Panc1 (cell line): Measurements from ENCODE around the gene MT1X. TPM values are rescaled to one million over a fixed set of nuclear protein-coding genes. Genes with fewer than 3 reads are reported as not detected.

Source experiments
- ATAC-seq: fragments of 200-7000 bp; cut with Tn5 transposase; 2 replicates; pipeline ENCODE4 v1.9.1; 2020; ENCODE audit warnings: mild to moderate bottlenecking, moderate library complexity
- BruUV-seq: library from RNA; stranded (reverse); fragments of 400-500 nt; replicated peaks from 2 replicates; lab custom pipeline; 2021; lab: Mats Ljungman, UMichigan
- CTCF ChIA-PET: fragments of 300-600 bp; sonication (Branson Sonifier 250); formaldehyde crosslinking; loops from one replicate; lab custom pipeline; 2022; ENCODE audit warnings: antibody characterized with exemption; lab: Charles Lee
- POLR2A ChIA-PET: fragments of 300-600 bp; sonication (Branson Sonifier 250); formaldehyde crosslinking; loops from one replicate; lab custom pipeline; 2022; ENCODE audit warnings: antibody characterized with exemption; lab: Charles Lee
- DNase-seq: peaks from one replicate; pipeline ENCODE4 v3.0.0-alpha.2; 2010; ENCODE audit warnings: low read depth, low spot score
- H3K27ac ChIP-seq: 2 replicates; pipeline ENCODE4 v1.5.1; 2011; ENCODE audit warnings: mild to moderate bottlenecking, low read length, inconsistent platforms
- H3K27me3 ChIP-seq: fragments of 200-500 bp; sonication (Bioruptor generic); 2 replicates; pipeline ENCODE4 v1.6.0; 2014; ENCODE audit warnings: low read length, inconsistent platforms; ENCODE audit not compliant: control insufficient read depth, insufficient read depth
- H3K36me3 ChIP-seq: fragments of 200-500 bp; sonication (Bioruptor generic); 2 replicates; pipeline ENCODE4 v1.5.1; 2014; ENCODE audit warnings: inconsistent platforms, mild to moderate bottlenecking, low read length, moderate library complexity; ENCODE audit not compliant: control insufficient read depth, insufficient read depth
- H3K4me1 ChIP-seq: 2 replicates; pipeline ENCODE4 v1.5.1; 2011; ENCODE audit warnings: inconsistent platforms, mild to moderate bottlenecking, low read length, moderate library complexity; ENCODE audit not compliant: control insufficient read depth, insufficient read depth
- H3K4me3 ChIP-seq, 2 experiments: 2 replicates each; pipeline ENCODE4 v1.5.1; 2011 to 2012; ENCODE audit warnings: low read depth in 2 of 2, low read length in 2 of 2, mild to moderate bottlenecking in 2 of 2, inconsistent platforms in 1 of 2, moderate library complexity in 1 of 2
- H3K9me3 ChIP-seq: fragments of 200-500 bp; sonication (Bioruptor generic); 2 replicates; pipeline ENCODE4 v1.5.1; 2014; ENCODE audit warnings: low read depth, mild to moderate bottlenecking, inconsistent platforms, low read length, moderate library complexity; ENCODE audit not compliant: control insufficient read depth, insufficient read depth
- CTCF ChIP-seq: fragments of 450-650 bp; IDR thresholded peaks from 2 replicates; pipeline ENCODE4 v1.5.1; 2017; ENCODE audit warnings: mild to moderate bottlenecking
- POLR2AphosphoS5 ChIP-seq: IDR thresholded peaks from 2 replicates; pipeline ENCODE4 v1.6.1; 2012; ENCODE audit warnings: mild to moderate bottlenecking, low read depth, low read length, moderate library complexity
- REST ChIP-seq, 2 experiments: IDR thresholded peaks; 2 replicates each; pipeline ENCODE4 v1.6.1; 2011 to 2012; ENCODE audit warnings: low read depth in 2 of 2, control low read depth in 1 of 2, low read length in 1 of 2, mild to moderate bottlenecking in 1 of 2, moderate library complexity in 1 of 2; ENCODE audit not compliant: insufficient read depth in 1 of 2
- SIN3A ChIP-seq: IDR thresholded peaks from 2 replicates; pipeline ENCODE4 v1.6.1; 2012; ENCODE audit warnings: low read depth, mild to moderate bottlenecking, low read length, moderate library complexity, borderline replicate concordance; ENCODE audit not compliant: insufficient read depth
- TCF7L2 ChIP-seq: IDR thresholded peaks from 2 replicates; pipeline ENCODE4 v1.6.1; 2011; ENCODE audit warnings: mild to moderate bottlenecking, low read depth, low read length, inconsistent platforms
- in situ Hi-C: cut with HindIII; loops from 2 replicates; pipeline ENCODE4 v1.10.0; 2016; ENCODE audit warnings: low sequenced_read_pairs, low pct_unique_long_range_greater_than_20kb
- intact Hi-C: fragments of 100-400 bp; cut with micrococcal nuclease; formaldehyde crosslinking; loops from one replicate; pipeline ENCODE4 v1.10.0; 2022; ENCODE audit not compliant: unreplicated experiment
- total RNA-seq: library from RNA; stranded (reverse); gene quantifications from one replicate; pipeline ENCODE4 v1.2.1, GENCODE V29; 2021; ENCODE audit not compliant: unreplicated experiment

Gene MT1X
- total RNA-seq, 1 experiment from 2014 or later, result 25.9 TPM

- no peak overlapping the region for H3K4me3 ChIP-seq
- DNase-seq, result no peak
- H3K9me3 ChIP-seq, result no peaks in the 10 kb centered on the region; the same call in 1 of the 2 replicates
- TF ChIP-seq TCF7L2, result no peak
- TF ChIP-seq CTCF, result no peak
- TF ChIP-seq REST (IDR thresholded peaks at IDR 0.05; ENCODE audit: insufficient read depth in 1 of 2, low read depth in 2 of 2, low read length in 1 of 2), result no peak
- no peak for TF ChIP-seq POLR2AphosphoS5
- no peak for TF ChIP-seq SIN3A
- no peak for ATAC-seq
- CTCF ChIA-PET, result no interaction called here
- intact Hi-C loops, result no loop called here
- H3K27ac ChIP-seq, result no peak overlapping the region
- POLR2A ChIA-PET, result no interaction called here
- H3K36me3 ChIP-seq, result no peaks in the 10 kb centered on the region
- BruUV-seq, result no TSS peak
- H3K4me1 ChIP-seq, result peaks cover 7% of the 10 kb centered on the region
- H3K27me3 ChIP-seq, result no peaks in the 10 kb centered on the region
- in situ Hi-C loops, result no loop called here
These were observed 2.1 kb downstream of the MT1X start for GRCh38 chr16:56684256-56684925.

- TF ChIP-seq SIN3A (no peak), TCF7L2 (no peak), POLR2AphosphoS5 (no peak), REST (IDR thresholded peaks at IDR 0.05; ENCODE audit: insufficient read depth in 1 of 2, low read depth in 2 of 2, low read length in 1 of 2) (no peak), CTCF (no peak)
- no peak overlapping the region for H3K4me3 ChIP-seq
- POLR2A ChIA-PET, result no interaction called here
- in situ Hi-C loops (no loop called here), intact Hi-C loops (no loop called here)
- CTCF ChIA-PET, result no interaction called here
- no TSS peak for BruUV-seq
- no peaks in the 10 kb centered on the region for H3K27me3 ChIP-seq
- no peak overlapping the region for H3K27ac ChIP-seq
- no peaks in the 10 kb centered on the region for H3K36me3 ChIP-seq
- ATAC-seq (no peak), DNase-seq (no peak)
- H3K9me3 ChIP-seq, result no peaks in the 10 kb centered on the region; the same call in 1 of the 2 replicates
- peaks cover 7% of the 10 kb centered on the region for H3K4me1 ChIP-seq
These were observed 2.8 kb downstream of the MT1X start for GRCh38 chr16:56684926-56685590.
